ENCODE measurements around the gene CSN2. TPM values are rescaled to one million over a fixed set of nuclear protein-coding genes. Genes with fewer than 3 reads are reported as not detected.

The CSN2 gene, protein sequence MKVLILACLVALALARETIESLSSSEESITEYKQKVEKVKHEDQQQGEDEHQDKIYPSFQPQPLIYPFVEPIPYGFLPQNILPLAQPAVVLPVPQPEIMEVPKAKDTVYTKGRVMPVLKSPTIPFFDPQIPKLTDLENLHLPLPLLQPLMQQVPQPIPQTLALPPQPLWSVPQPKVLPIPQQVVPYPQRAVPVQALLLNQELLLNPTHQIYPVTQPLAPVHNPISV
- not detected for total RNA-seq
- long read RNA-seq, result 0 reads

DNA sequence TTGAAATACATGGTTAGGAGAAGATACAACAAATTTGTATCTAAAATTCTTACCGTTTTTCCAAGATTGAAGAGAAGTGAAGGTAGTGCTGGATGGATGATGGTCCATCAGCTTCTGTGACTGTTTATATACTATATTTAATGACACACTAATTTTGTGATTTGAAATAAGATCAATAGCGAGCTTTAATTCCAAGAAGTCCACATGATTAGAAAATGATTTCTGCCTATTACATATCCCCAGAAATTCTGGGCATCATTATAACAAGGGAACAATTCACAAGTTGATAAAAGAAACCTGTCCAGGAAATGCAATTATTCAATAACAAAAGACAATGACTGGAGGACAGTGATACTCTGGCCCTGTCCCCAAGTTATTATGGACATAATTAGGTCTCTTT, at the start of gene CSN2:
Gene CSN2, minus strand, starts transcription at position 101 of the 400 bp plus-strand sequence. CDS start 4,733 bp downstream, outside the sequence.
- DNase-seq (no peak), ATAC-seq (no peak)
- no peaks in the 10 kb centered on the region for H3K36me3 ChIP-seq
- no peaks in the 10 kb centered on the region for H3K27me3 ChIP-seq
- TF ChIP-seq, protein P1, sequence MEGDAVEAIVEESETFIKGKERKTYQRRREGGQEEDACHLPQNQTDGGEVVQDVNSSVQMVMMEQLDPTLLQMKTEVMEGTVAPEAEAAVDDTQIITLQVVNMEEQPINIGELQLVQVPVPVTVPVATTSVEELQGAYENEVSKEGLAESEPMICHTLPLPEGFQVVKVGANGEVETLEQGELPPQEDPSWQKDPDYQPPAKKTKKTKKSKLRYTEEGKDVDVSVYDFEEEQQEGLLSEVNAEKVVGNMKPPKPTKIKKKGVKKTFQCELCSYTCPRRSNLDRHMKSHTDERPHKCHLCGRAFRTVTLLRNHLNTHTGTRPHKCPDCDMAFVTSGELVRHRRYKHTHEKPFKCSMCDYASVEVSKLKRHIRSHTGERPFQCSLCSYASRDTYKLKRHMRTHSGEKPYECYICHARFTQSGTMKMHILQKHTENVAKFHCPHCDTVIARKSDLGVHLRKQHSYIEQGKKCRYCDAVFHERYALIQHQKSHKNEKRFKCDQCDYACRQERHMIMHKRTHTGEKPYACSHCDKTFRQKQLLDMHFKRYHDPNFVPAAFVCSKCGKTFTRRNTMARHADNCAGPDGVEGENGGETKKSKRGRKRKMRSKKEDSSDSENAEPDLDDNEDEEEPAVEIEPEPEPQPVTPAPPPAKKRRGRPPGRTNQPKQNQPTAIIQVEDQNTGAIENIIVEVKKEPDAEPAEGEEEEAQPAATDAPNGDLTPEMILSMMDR (IDR thresholded peaks at IDR 0.05), result no peak
- H3K27ac ChIP-seq, result no peak within 1 kb of the TSS
- intact Hi-C loops (cut with DNase I), result no loop called here
- H3K4me1 ChIP-seq, result no peaks in the 10 kb centered on the region
- no peaks in the 10 kb centered on the region for H3K9me3 ChIP-seq
- H3K4me3 ChIP-seq, result no peak within 1 kb of the TSS

DNA sequence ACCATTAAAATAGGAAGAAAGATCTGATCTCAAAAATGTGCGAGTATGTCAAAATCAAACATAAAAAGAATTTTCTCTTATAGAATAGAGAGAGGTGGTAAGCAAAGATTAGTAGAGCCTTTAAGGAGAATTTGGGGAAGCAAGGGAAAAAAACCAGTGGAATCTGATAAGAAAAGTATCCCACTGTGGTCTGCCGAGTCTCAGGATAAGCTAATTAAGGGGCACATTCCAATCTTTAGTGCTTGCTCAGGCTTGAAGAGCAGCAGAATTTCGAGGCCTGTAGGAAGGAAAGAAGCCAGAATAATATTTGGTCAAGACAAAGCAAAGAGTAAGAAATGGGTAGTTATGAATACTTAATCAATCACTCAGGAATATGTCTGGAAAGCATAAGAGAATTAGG, 43.2 kb upstream of the CSN2 start:
- H3K36me3 ChIP-seq, result no peaks in the 10 kb centered on the region
- no peak for DNase-seq
- H3K27ac ChIP-seq, result no peak overlapping the region
- no peaks in the 10 kb centered on the region for H3K4me1 ChIP-seq
- ATAC-seq, result no peak
- H3K4me3 ChIP-seq, result no peak overlapping the region
- H3K9me3 ChIP-seq, result no peaks in the 10 kb centered on the region
- no peaks in the 10 kb centered on the region for H3K27me3 ChIP-seq
- intact Hi-C loops (cut with DNase I), result no loop called here
- TF ChIP-seq, protein P1 (IDR thresholded peaks at IDR 0.05), result no peak

DNA sequence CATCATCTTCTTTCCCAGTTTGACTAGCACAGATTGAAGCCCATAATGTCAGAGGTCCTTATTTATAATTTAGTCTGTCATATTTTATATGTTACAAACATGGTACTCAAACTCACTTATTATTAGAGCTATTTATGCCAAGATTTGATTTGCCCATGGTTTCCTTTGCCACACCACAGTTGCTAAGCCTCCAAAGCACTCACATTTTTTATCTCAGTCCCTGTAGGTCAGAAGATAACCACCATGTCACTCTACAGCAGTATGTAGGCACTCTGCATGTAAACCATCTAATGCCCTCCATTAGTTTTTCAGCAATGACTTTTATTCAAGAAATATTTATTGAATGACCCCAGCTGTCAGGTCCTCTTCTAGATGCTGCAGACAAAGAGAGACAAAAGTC, 37.0 kb upstream of the CSN2 start:
- no peak overlapping the region for H3K4me3 ChIP-seq
- ATAC-seq, result no peak
- no peaks in the 10 kb centered on the region for H3K4me1 ChIP-seq
- H3K27me3 ChIP-seq, result no peaks in the 10 kb centered on the region
- no peak for DNase-seq
- no peak overlapping the region for H3K27ac ChIP-seq
- H3K9me3 ChIP-seq, result no peaks in the 10 kb centered on the region
- no peaks in the 10 kb centered on the region for H3K36me3 ChIP-seq
- intact Hi-C loops (cut with DNase I), result no loop called here
- TF ChIP-seq, protein P1 (IDR thresholded peaks at IDR 0.05), result no peak

DNA sequence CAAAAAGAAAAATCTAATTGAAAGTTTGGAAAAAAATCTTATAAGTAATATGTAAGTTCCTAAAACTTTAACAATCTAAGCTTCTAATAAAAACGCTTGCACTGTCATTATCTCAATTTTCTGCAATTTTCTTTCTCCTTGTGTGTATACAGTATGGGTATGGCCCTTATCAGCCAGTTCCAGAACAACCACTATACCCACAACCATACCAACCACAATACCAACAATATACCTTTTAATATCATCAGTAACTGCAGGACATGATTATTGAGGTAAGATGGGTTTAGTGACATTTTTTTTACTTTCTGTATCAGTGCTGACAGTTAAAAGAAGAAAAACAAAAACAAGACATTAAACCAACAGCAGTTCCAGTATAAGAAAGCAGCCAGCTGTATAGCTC, 35.2 kb upstream of the CSN2 start:
- no peak for ATAC-seq
- Histone ChIP-seq H3K27ac (no peak overlapping the region), H3K9me3 (no peaks in the 10 kb centered on the region), H3K4me3 (no peak overlapping the region), H3K4me1 (no peaks in the 10 kb centered on the region), H3K36me3 (no peaks in the 10 kb centered on the region), H3K27me3 (no peaks in the 10 kb centered on the region)
- no peak for DNase-seq
- TF ChIP-seq, protein P1 (IDR thresholded peaks at IDR 0.05), result no peak
- intact Hi-C loops (cut with DNase I), result no loop called here

DNA sequence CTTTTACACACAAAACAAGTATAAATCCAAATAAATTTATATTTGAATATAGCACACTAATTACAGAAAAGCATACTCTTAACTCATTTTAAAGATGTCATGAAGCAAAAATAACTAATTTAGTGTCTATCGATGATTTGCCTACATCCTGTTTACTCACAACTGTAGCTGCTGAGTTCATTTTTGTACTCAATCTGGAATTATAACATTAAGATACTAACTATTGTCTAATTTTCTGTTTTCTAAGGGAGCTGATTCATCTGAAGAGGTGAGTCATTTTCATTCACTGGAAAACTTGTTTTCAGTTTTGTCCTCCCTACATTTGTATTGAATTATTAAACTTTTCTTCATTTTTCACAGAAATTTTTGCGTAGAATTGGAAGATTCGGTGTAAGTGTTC, 33.9 kb upstream of the CSN2 start:
- Histone ChIP-seq H3K27me3 (no peaks in the 10 kb centered on the region), H3K27ac (no peak overlapping the region), H3K4me3 (no peak overlapping the region), H3K9me3 (no peaks in the 10 kb centered on the region), H3K36me3 (no peaks in the 10 kb centered on the region), H3K4me1 (no peaks in the 10 kb centered on the region)
- DNase-seq (no peak), ATAC-seq (no peak)
- TF ChIP-seq, protein P1 (IDR thresholded peaks at IDR 0.05), result no peak
- intact Hi-C loops (cut with DNase I), result no loop called here
